WTC11 (cell line): ENCODE measurements around the gene RPS27A. TPM values are rescaled to one million over a fixed set of nuclear protein-coding genes. Genes with fewer than 3 reads are reported as not detected.

Experiments
- ATAC-seq: fragments of 200-7000 bp; cut with Tn5 transposase; 2 replicates; pipeline ENCODE4 v1.10.0; 2021; ENCODE audit warnings: mild to moderate bottlenecking, moderate library complexity
- CTCF ChIA-PET: fragments of 300-600 bp; sonication (Branson Sonifier 250); formaldehyde crosslinking; loops from one replicate; lab custom pipeline; 2021; ENCODE audit warnings: antibody characterized with exemption; lab: Charles Lee
- POLR2A ChIA-PET: fragments of 350-600 bp; sonication (Branson Sonifier 250); formaldehyde crosslinking; loops from one replicate; lab custom pipeline; 2021; ENCODE audit warnings: antibody characterized with exemption; lab: Charles Lee
- DNase-seq: peaks from one replicate; pipeline ENCODE4 v3.0.0; 2021; ENCODE audit warnings: low spot score
- H3K27ac Mint-ChIP-seq: 2 replicates; pipeline ENCODE4 v1.8.0; 2021; ENCODE audit warnings: mixed read lengths
- H3K27me3 Mint-ChIP-seq: 2 replicates; pipeline ENCODE4 v1.8.0; 2021; ENCODE audit warnings: low read depth, mild to moderate bottlenecking, moderate library complexity, mixed read lengths
- H3K36me3 Mint-ChIP-seq: 2 replicates; pipeline ENCODE4 v1.8.0; 2021; ENCODE audit warnings: mixed read lengths
- H3K4me1 Mint-ChIP-seq: 2 replicates; pipeline ENCODE4 v1.8.0; 2022; ENCODE audit warnings: mixed read lengths
- H3K4me3 Mint-ChIP-seq: 2 replicates; pipeline ENCODE4 v1.8.0; 2021; ENCODE audit warnings: mild to moderate bottlenecking, moderate library complexity, mixed read lengths
- H3K9me3 Mint-ChIP-seq: 2 replicates; pipeline ENCODE4 v1.8.0; 2021; ENCODE audit warnings: mixed read lengths
- CREM ChIP-seq: sonication (generic); formaldehyde crosslinking; IDR thresholded peaks from 2 replicates; pipeline ENCODE4 v1.8.1; 2022; ENCODE audit warnings: mild to moderate bottlenecking, missing genetic modification reagents, moderate library complexity
- ERG ChIP-seq: fragments of 250-450 bp; sonication (Bioruptor Pico); IDR thresholded peaks from 2 replicates; pipeline ENCODE4 v1.8.0; 2021; ENCODE audit warnings: mild to moderate bottlenecking
- ESRRA ChIP-seq: sonication (generic); formaldehyde crosslinking; IDR thresholded peaks from 2 replicates; pipeline ENCODE4 v1.8.1; 2022; ENCODE audit warnings: mild to moderate bottlenecking, missing genetic modification reagents, borderline replicate concordance
- ETV6 ChIP-seq: sonication (generic); formaldehyde crosslinking; IDR thresholded peaks from 2 replicates; pipeline ENCODE4 v1.8.1; 2022; ENCODE audit warnings: mild to moderate bottlenecking, missing genetic modification reagents
- FOXP4 ChIP-seq: sonication (generic); formaldehyde crosslinking; IDR thresholded peaks from 2 replicates; pipeline ENCODE4 v1.8.0; 2022; ENCODE audit warnings: mild to moderate bottlenecking, missing genetic modification reagents
- GABPB1 ChIP-seq: sonication (generic); formaldehyde crosslinking; IDR thresholded peaks from 2 replicates; pipeline ENCODE4 v1.8.1; 2023; ENCODE audit warnings: mild to moderate bottlenecking, missing genetic modification reagents
- GTF2I ChIP-seq: fragments of 250-450 bp; sonication (Bioruptor Pico); conservative IDR thresholded peaks from 2 replicates; pipeline ENCODE4 v1.4.0; 2021; ENCODE audit warnings: mild to moderate bottlenecking
- HMGA2 ChIP-seq: fragments of 250-450 bp; sonication (Bioruptor Pico); IDR thresholded peaks from 2 replicates; pipeline ENCODE4 v1.4.0; 2021; ENCODE audit warnings: mild to moderate bottlenecking, moderate library complexity
- HMGXB4 ChIP-seq: sonication (generic); formaldehyde crosslinking; IDR thresholded peaks from 2 replicates; pipeline ENCODE4 v1.8.1; 2023; ENCODE audit warnings: mild to moderate bottlenecking, moderate library complexity, missing genetic modification reagents
- JUN ChIP-seq: sonication (generic); formaldehyde crosslinking; IDR thresholded peaks from 2 replicates; pipeline ENCODE4 v1.8.0; 2023; ENCODE audit warnings: mild to moderate bottlenecking, missing genetic modification reagents
- MAX ChIP-seq: sonication (generic); formaldehyde crosslinking; IDR thresholded peaks from 2 replicates; pipeline ENCODE4 v1.8.0; 2022; ENCODE audit warnings: mild to moderate bottlenecking, missing genetic modification reagents
- MYBL2 ChIP-seq: sonication (generic); formaldehyde crosslinking; IDR thresholded peaks from 2 replicates; pipeline ENCODE4 v1.8.1; 2023; ENCODE audit warnings: mild to moderate bottlenecking, moderate library complexity, missing genetic modification reagents
- RORB ChIP-seq: fragments of 250-450 bp; sonication (Bioruptor Pico); IDR thresholded peaks from 2 replicates; pipeline ENCODE4 v1.9.0; 2021; ENCODE audit warnings: mild to moderate bottlenecking
- SOX15 ChIP-seq: fragments of 250-450 bp; sonication (Bioruptor Pico); IDR thresholded peaks from 2 replicates; pipeline ENCODE4 v1.9.0; 2021; ENCODE audit warnings: mild to moderate bottlenecking
- STAT6 ChIP-seq: sonication (generic); formaldehyde crosslinking; conservative IDR thresholded peaks from 2 replicates; pipeline ENCODE4 v1.8.1; 2023; ENCODE audit warnings: mild to moderate bottlenecking, low read depth, missing genetic modification reagents, moderate library complexity
- ZNF219 ChIP-seq: sonication (generic); formaldehyde crosslinking; IDR thresholded peaks from 2 replicates; pipeline ENCODE4 v1.8.0; 2023; ENCODE audit warnings: missing genetic modification reagents, mild to moderate bottlenecking, borderline replicate concordance
- ZNF396 ChIP-seq: fragments of 250-450 bp; sonication (Bioruptor Pico); IDR thresholded peaks from 2 replicates; pipeline ENCODE4 v1.8.0; 2021; ENCODE audit warnings: mild to moderate bottlenecking, moderate library complexity, borderline replicate concordance
- ZNF532 ChIP-seq: fragments of 250-450 bp; sonication (Bioruptor Pico); IDR thresholded peaks from 2 replicates; pipeline ENCODE4 v1.9.0; 2021; ENCODE audit warnings: mild to moderate bottlenecking, borderline replicate concordance
- ZNF671 ChIP-seq: fragments of 250-450 bp; sonication (Bioruptor Pico); IDR thresholded peaks from 2 replicates; pipeline ENCODE4 v1.8.0; 2021; ENCODE audit warnings: mild to moderate bottlenecking
- ZSCAN18 ChIP-seq: fragments of 250-450 bp; sonication (Bioruptor Pico); IDR thresholded peaks from 2 replicates; pipeline ENCODE4 v2.1.2; 2022; ENCODE audit warnings: mild to moderate bottlenecking, moderate library complexity
- total RNA-seq: library from RNA; stranded (reverse); gene quantifications from 3 replicates; pipeline ENCODE4 v1.2.3, GENCODE V29; 2021

The RPS27A gene
- total RNA-seq, 1 experiment from 2014 or later = 1,424 TPM

GRCh38 chr2:55231546-55232083, 873 bp upstream of the RPS27A start:
- H3K4me1 Mint-ChIP-seq = peaks cover 25% of the 10 kb centered on the region
- no peaks in the 10 kb centered on the region for H3K27me3 Mint-ChIP-seq
- peak overlapping the region; percentile 98 for H3K27ac Mint-ChIP-seq
- H3K9me3 Mint-ChIP-seq = no peaks in the 10 kb centered on the region
- ChIA-PET CTCF (no interaction called here), POLR2A (no interaction called here)
- no peak for DNase-seq
- TF ChIP-seq GABPB1 (CRISPR knock-in tag) (no peak), MAX (no peak), RORB (CRISPR knock-in tag) (no peak), ERG (no peak), GTF2I (no peak), STAT6 (no peak), CREM (CRISPR knock-in tag) (no peak), ZNF219 (no peak), HMGA2 (CRISPR knock-in tag) (no peak), MYBL2 (CRISPR knock-in tag) (no peak), SOX15 (CRISPR knock-in tag) (no peak), ZSCAN18 (CRISPR knock-in tag) (no peak), ZNF532 (no peak), ZNF396 (CRISPR knock-in tag) (no peak), HMGXB4 (CRISPR knock-in tag) (no peak), ETV6 (CRISPR knock-in tag) (no peak), ZNF671 (CRISPR knock-in tag) (no peak), JUN (CRISPR knock-in tag) (no peak), FOXP4 (CRISPR knock-in tag) (no peak), ESRRA (no peak)
- peak; percentile 46 for ATAC-seq
- H3K4me3 Mint-ChIP-seq = peak overlapping the region; percentile 100
- H3K36me3 Mint-ChIP-seq = peaks cover 38% of the 10 kb centered on the region
